ENCODE measurements around the gene SDCCAG8.

The SDCCAG8 gene

GRCh38 chr1:243391355-243391754 lies 135.5 kb downstream of the SDCCAG8 start:
- no peak for DNase-seq (ENCODE audit: low spot score)

- DNase-seq (ENCODE audit: low spot score) = no peak
These were observed 137.3 kb downstream of the SDCCAG8 start for GRCh38 chr1:243393096-243393495.

GRCh38 chr1:243394066-243394465 lies 138.2 kb downstream of the SDCCAG8 start:
- DNase-seq (ENCODE audit: low spot score) = no peak

- no peak for DNase-seq (ENCODE audit: low spot score)
These were observed 139.0 kb downstream of the SDCCAG8 start for GRCh38 chr1:243394601-243395464.

- no peak for DNase-seq (ENCODE audit: low spot score)
These were observed 140.6 kb downstream of the SDCCAG8 start for GRCh38 chr1:243396424-243396823.

- DNase-seq (ENCODE audit: low spot score) = no peak
These were observed 141.0 kb downstream of the SDCCAG8 start for GRCh38 chr1:243396876-243397275.

GRCh38 chr1:243397613-243398321 lies 141.9 kb downstream of the SDCCAG8 start:
- no peak for DNase-seq (ENCODE audit: low spot score)

- DNase-seq (ENCODE audit: low spot score) = no peak
These were observed 143.8 kb downstream of the SDCCAG8 start for GRCh38 chr1:243399561-243400155.

GRCh38 chr1:243402868-243403267 lies 147.0 kb downstream of the SDCCAG8 start:
- no peak for DNase-seq (ENCODE audit: low spot score)

GRCh38 chr1:243406424-243406823 lies 150.6 kb downstream of the SDCCAG8 start:
- no peak for DNase-seq (ENCODE audit: low spot score)

- no peak for DNase-seq (ENCODE audit: low spot score)
These were observed 151.6 kb downstream of the SDCCAG8 start for GRCh38 chr1:243407284-243408018.

- DNase-seq (ENCODE audit: low spot score) = no peak
These were observed 152.6 kb downstream of the SDCCAG8 start for GRCh38 chr1:243408479-243408878.

GRCh38 chr1:243409284-243409683 lies 153.4 kb downstream of the SDCCAG8 start:
- DNase-seq (ENCODE audit: low spot score) = no peak

- DNase-seq (ENCODE audit: low spot score) = no peak
These were observed 155.6 kb downstream of the SDCCAG8 start for GRCh38 chr1:243411472-243411871.

- no peak for DNase-seq (ENCODE audit: low spot score)
These were observed 157.8 kb downstream of the SDCCAG8 start for GRCh38 chr1:243413431-243414151.

GRCh38 chr1:243414152-243414494 lies 158.3 kb downstream of the SDCCAG8 start:
- no peak for DNase-seq (ENCODE audit: low spot score)

GRCh38 chr1:243415663-243416408 lies 160.0 kb downstream of the SDCCAG8 start:
- no peak for DNase-seq (ENCODE audit: low spot score)

- no peak for DNase-seq (ENCODE audit: low spot score)
These were observed 160.7 kb downstream of the SDCCAG8 start for GRCh38 chr1:243416495-243416894.

- DNase-seq (ENCODE audit: low spot score) = no peak
These were observed 164.4 kb downstream of the SDCCAG8 start for GRCh38 chr1:243420016-243420945.

Data from hepatic stellate cell (primary cell).